Loucy (cell line): ENCODE data around the gene CYP2C8.

Experiments
- H2AFZ ChIP-seq: fragments of 200-600 bp; sonication (generic); 2 replicates; pipeline ENCODE4 v1.6.0; 2016; ENCODE audit warnings: antibody characterized with exemption, mild to moderate bottlenecking, low read length, moderate library complexity
- H3F3A ChIP-seq: fragments of 200-600 bp; 2 replicates; pipeline ENCODE4 v1.6.0; 2016; ENCODE audit warnings: antibody characterized with exemption, low read depth, mild to moderate bottlenecking
- H3K27me3 ChIP-seq: fragments of 200-600 bp; sonication (generic); 2 replicates; pipeline ENCODE4 v1.6.1; 2014; ENCODE audit warnings: low read length, mild to moderate bottlenecking; ENCODE audit not compliant: insufficient read depth, poor library complexity, severe bottlenecking
- H3K36me3 ChIP-seq: fragments of 200-600 bp; sonication (generic); 2 replicates; pipeline ENCODE4 v1.6.1; 2016; ENCODE audit warnings: low read length; ENCODE audit not compliant: insufficient read depth
- H3K4me1 ChIP-seq: fragments of 200-600 bp; sonication (generic); 2 replicates; pipeline ENCODE4 v1.5.1; 2014; ENCODE audit warnings: low read length, mild to moderate bottlenecking; ENCODE audit not compliant: insufficient read depth, poor library complexity, severe bottlenecking
- H3K4me2 ChIP-seq: fragments of 200-600 bp; sonication (generic); 2 replicates; pipeline ENCODE4 v1.6.0; 2014; ENCODE audit warnings: antibody characterized with exemption, low read length, low read depth, mild to moderate bottlenecking; ENCODE audit not compliant: poor library complexity, severe bottlenecking
- H3K4me3 ChIP-seq: fragments of 200-600 bp; sonication (generic); 2 replicates; pipeline ENCODE4 v1.5.1; 2014; ENCODE audit warnings: low read length, mild to moderate bottlenecking, mixed read lengths; ENCODE audit not compliant: poor library complexity, severe bottlenecking
- H3K79me2 ChIP-seq: fragments of 200-600 bp; sonication (generic); 2 replicates; pipeline ENCODE4 v1.6.1; 2014; ENCODE audit warnings: low read length; ENCODE audit not compliant: insufficient read depth
- H3K9ac ChIP-seq: fragments of 200-600 bp; sonication (generic); 2 replicates; pipeline ENCODE4 v1.6.0; 2014; ENCODE audit warnings: mild to moderate bottlenecking, low read depth, low read length, moderate library complexity; ENCODE audit not compliant: poor library complexity, severe bottlenecking
- H3K9me2 ChIP-seq: fragments of 200-600 bp; sonication (generic); replicated peaks from 2 replicates; pipeline ENCODE4 v1.6.1; 2016; ENCODE audit warnings: low read depth, low read length, mixed read lengths
- H3K9me3 ChIP-seq: fragments of 200-600 bp; sonication (generic); 2 replicates; pipeline ENCODE4 v1.6.1; 2014; ENCODE audit warnings: mild to moderate bottlenecking, antibody characterized with exemption, low read length, low read depth; ENCODE audit not compliant: insufficient read depth
- H4K20me1 ChIP-seq: fragments of 200-600 bp; sonication (generic); 2 replicates; pipeline ENCODE4 v1.6.0; 2014; ENCODE audit warnings: antibody characterized with exemption, low read length, mild to moderate bottlenecking; ENCODE audit not compliant: insufficient read depth, poor library complexity, severe bottlenecking
- EZH2phosphoT487 ChIP-seq: fragments of 200-600 bp; IDR thresholded peaks from 2 replicates; pipeline ENCODE4 v1.6.1; 2018; ENCODE audit warnings: antibody characterized with exemption, mild to moderate bottlenecking, moderate library complexity, borderline replicate concordance
- TF ChIP-seq, protein P1 (sequence below): fragments of 200-600 bp; sonication (generic); conservative IDR thresholded peaks from 2 replicates; pipeline ENCODE4 v1.5.1; 2014; ENCODE audit warnings: mild to moderate bottlenecking, antibody characterized with exemption, low read length

The CYP2C8 gene

DNA sequence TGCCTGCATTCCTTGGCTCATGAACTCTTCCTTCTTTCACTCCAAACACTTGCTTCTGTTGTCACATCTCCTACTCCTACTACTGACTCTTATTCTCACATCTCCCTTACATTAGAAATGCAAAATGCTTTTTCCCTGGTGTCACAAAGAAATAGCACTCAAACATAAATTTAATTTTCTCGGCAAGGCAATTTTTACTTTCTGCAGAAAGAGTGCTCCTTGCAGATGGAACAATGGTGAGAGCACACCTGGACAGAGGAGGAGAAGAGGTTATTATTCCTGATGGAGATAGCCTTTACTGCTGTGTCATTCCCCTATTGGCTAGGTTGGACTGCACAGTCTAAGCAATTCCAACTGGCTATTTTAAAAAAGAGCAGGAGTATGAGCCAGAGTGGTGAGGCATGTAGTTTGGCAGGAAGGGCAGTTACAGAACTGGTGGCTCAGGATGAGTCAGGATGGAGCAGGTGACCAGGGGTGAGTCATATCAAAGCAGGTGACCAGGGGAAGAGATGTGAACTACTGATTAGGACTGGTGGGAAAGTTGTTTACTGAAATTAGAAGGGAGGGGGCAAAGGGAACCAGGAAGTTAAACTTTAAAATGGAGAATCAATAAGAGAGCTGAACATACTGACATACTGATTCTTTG, 77.9 kb downstream of the CYP2C8 start:
- Histone ChIP-seq H3K79me2 (no peaks in the 10 kb centered on the region), H3K9me3 (no peaks in the 10 kb centered on the region), H3K4me2 (no peak overlapping the region), H3K4me3 (no peak overlapping the region), H3K36me3 (no peaks in the 10 kb centered on the region), H3K9me2 (no peaks in the 10 kb centered on the region), H2AFZ (no peak overlapping the region), H4K20me1 (no peaks in the 10 kb centered on the region), H3K27me3 (no peaks in the 10 kb centered on the region), H3K9ac (no peak overlapping the region), H3F3A (no peaks in the 10 kb centered on the region), H3K4me1 (no peaks in the 10 kb centered on the region)
- TF ChIP-seq, protein P1, sequence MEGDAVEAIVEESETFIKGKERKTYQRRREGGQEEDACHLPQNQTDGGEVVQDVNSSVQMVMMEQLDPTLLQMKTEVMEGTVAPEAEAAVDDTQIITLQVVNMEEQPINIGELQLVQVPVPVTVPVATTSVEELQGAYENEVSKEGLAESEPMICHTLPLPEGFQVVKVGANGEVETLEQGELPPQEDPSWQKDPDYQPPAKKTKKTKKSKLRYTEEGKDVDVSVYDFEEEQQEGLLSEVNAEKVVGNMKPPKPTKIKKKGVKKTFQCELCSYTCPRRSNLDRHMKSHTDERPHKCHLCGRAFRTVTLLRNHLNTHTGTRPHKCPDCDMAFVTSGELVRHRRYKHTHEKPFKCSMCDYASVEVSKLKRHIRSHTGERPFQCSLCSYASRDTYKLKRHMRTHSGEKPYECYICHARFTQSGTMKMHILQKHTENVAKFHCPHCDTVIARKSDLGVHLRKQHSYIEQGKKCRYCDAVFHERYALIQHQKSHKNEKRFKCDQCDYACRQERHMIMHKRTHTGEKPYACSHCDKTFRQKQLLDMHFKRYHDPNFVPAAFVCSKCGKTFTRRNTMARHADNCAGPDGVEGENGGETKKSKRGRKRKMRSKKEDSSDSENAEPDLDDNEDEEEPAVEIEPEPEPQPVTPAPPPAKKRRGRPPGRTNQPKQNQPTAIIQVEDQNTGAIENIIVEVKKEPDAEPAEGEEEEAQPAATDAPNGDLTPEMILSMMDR, result no peak
- TF ChIP-seq EZH2phosphoT487, result no peak

DNA sequence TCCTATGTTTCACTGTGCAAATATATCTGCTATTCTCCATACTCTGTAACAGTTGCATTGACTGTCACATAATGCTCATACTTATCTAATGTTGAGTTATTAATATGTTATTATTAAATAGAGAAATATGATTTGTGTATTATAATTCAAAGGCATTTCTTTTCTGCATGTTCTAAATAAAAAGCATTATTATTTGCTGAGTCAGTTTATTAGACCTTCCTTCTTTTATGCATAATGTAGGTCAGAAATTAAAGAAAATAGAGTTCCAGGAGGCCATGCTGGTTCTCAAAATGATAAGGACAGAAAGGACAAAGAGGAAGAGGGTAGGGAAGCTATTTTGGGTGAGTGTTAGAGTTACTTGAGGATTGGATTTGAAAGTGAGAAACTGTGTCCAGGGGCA, 80.1 kb downstream of the CYP2C8 start:
- no peak for TF ChIP-seq EZH2phosphoT487
- TF ChIP-seq, protein P1, result no peak
- H3K79me2 ChIP-seq, result no peaks in the 10 kb centered on the region
- H3K36me3 ChIP-seq, result no peaks in the 10 kb centered on the region
- no peaks in the 10 kb centered on the region for H3F3A ChIP-seq
- no peaks in the 10 kb centered on the region for H3K4me1 ChIP-seq
- no peaks in the 10 kb centered on the region for H3K27me3 ChIP-seq
- H4K20me1 ChIP-seq, result no peaks in the 10 kb centered on the region
- no peak overlapping the region for H3K4me2 ChIP-seq
- no peak overlapping the region for H2AFZ ChIP-seq
- no peaks in the 10 kb centered on the region for H3K9me3 ChIP-seq
- H3K9me2 ChIP-seq, result no peaks in the 10 kb centered on the region
- H3K9ac ChIP-seq, result no peak overlapping the region
- no peak overlapping the region for H3K4me3 ChIP-seq
